Gastrocnemius medialis (tissue), 4 donors: ENCODE measurements around the gene FARS2.

ENCODE experiments used
- POLR2A ChIP-seq, 2 donors: fragments of 450-650 bp; IDR thresholded peaks; one replicate each; pipeline ENCODE4 v1.6.1; 2017; ENCODE audit warnings: antibody characterized with exemption in 2 of 2, mild to moderate bottlenecking in 2 of 2, moderate library complexity in 2 of 2
- TF ChIP-seq, protein P1 (sequence below), 5 experiments: fragments of 450-650 bp in 3 of 5; fragments of 200-600 bp in 2 of 5; sonication (generic) in 2 of 5; IDR thresholded peaks in 4 of 5; conservative IDR thresholded peaks in 1 of 5; 1 replicate in 4 of 5; 2 replicates in 1 of 5; pipeline ENCODE4 v1.5.1; 2016 to 2019; ENCODE audit warnings: antibody characterized with exemption in 5 of 5, mild to moderate bottlenecking in 3 of 5, moderate library complexity in 3 of 5

DNA sequence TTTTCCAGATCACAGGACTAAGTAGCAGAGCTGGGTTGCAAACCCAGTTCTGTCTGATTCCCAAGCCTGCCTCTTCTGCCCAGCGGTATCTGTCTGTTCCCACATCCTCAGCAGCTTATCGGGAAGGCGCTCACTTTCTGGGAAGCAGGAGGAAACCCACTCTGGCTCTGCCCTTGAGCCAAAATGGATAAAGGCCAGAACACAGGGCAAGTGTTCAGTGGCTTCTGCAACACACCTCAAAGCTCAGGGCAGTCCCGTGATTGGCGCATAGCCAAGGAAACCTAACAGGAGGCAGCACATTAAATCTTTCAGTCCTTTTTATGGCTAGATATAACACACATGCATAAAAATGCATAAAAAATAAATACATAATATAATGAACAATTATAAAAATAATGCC lies 483.2 kb downstream of the FARS2 start:
- no peak for TF ChIP-seq POLR2A (IDR thresholded peaks at IDR 0.05)
- TF ChIP-seq, protein P1, sequence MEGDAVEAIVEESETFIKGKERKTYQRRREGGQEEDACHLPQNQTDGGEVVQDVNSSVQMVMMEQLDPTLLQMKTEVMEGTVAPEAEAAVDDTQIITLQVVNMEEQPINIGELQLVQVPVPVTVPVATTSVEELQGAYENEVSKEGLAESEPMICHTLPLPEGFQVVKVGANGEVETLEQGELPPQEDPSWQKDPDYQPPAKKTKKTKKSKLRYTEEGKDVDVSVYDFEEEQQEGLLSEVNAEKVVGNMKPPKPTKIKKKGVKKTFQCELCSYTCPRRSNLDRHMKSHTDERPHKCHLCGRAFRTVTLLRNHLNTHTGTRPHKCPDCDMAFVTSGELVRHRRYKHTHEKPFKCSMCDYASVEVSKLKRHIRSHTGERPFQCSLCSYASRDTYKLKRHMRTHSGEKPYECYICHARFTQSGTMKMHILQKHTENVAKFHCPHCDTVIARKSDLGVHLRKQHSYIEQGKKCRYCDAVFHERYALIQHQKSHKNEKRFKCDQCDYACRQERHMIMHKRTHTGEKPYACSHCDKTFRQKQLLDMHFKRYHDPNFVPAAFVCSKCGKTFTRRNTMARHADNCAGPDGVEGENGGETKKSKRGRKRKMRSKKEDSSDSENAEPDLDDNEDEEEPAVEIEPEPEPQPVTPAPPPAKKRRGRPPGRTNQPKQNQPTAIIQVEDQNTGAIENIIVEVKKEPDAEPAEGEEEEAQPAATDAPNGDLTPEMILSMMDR (IDR thresholded peaks at IDR 0.05 in 4 of 5, conservative IDR thresholded peaks at IDR 0.05 in 1 of 5) = no peak
